GM23338 (cell line): ENCODE data around the gene IMMP2L. TPM values are rescaled to one million over a fixed set of nuclear protein-coding genes. Genes with fewer than 3 reads are reported as not detected.

ENCODE experiments used
- ATAC-seq: fragments of 200-7000 bp; cut with Tn5 transposase; 3 replicates; pipeline ENCODE4 v1.9.1; 2020
- DNase-seq: peaks from one replicate; pipeline ENCODE4 v3.0.0-alpha.2; 2015; ENCODE audit warnings: low spot score
- H2AFZ ChIP-seq: fragments of 200-600 bp; sonication (generic); 2 replicates; pipeline ENCODE4 v1.8.0; 2016; ENCODE audit warnings: antibody characterized with exemption, mild to moderate bottlenecking, moderate library complexity
- H3F3A ChIP-seq: fragments of 200-600 bp; sonication (generic); replicated peaks from 2 replicates; pipeline ENCODE4 v1.8.0; 2017; ENCODE audit warnings: antibody characterized with exemption, mixed run types, low read depth
- H3K27ac ChIP-seq: fragments of 200-600 bp; sonication (generic); 2 replicates; pipeline ENCODE4 v1.6.1; 2016; ENCODE audit warnings: low read depth
- H3K27me3 ChIP-seq: fragments of 200-600 bp; sonication (generic); 2 replicates; pipeline ENCODE4 v1.8.0; 2016; ENCODE audit warnings: mild to moderate bottlenecking, mixed run types, moderate library complexity; ENCODE audit not compliant: insufficient read depth
- H3K36me3 ChIP-seq: fragments of 200-600 bp; sonication (generic); 2 replicates; pipeline ENCODE4 v1.8.0; 2016; ENCODE audit warnings: mild to moderate bottlenecking; ENCODE audit not compliant: insufficient read depth
- H3K4me1 ChIP-seq: fragments of 200-600 bp; sonication (generic); 2 replicates; pipeline ENCODE4 v1.8.0; 2016; ENCODE audit warnings: mild to moderate bottlenecking, moderate library complexity; ENCODE audit not compliant: insufficient read depth
- H3K4me2 ChIP-seq: fragments of 200-600 bp; sonication (generic); 2 replicates; pipeline ENCODE4 v1.7.1; 2017; ENCODE audit warnings: mixed run types
- H3K4me3 ChIP-seq: fragments of 200-600 bp; sonication (generic); 2 replicates; pipeline ENCODE4 v1.6.1; 2016; ENCODE audit warnings: mixed run types
- H3K79me2 ChIP-seq: fragments of 200-600 bp; sonication (generic); replicated peaks from 2 replicates; pipeline ENCODE4 v1.8.0; 2017; ENCODE audit warnings: mild to moderate bottlenecking; ENCODE audit not compliant: insufficient read depth
- H3K9me2 ChIP-seq: fragments of 200-600 bp; sonication (generic); 2 replicates; pipeline ENCODE4 v1.8.0; 2017; ENCODE audit not compliant: insufficient read depth
- H4K20me1 ChIP-seq: fragments of 200-600 bp; sonication (generic); replicated peaks from 2 replicates; pipeline ENCODE4 v1.8.0; 2017; ENCODE audit warnings: mild to moderate bottlenecking; ENCODE audit not compliant: insufficient read depth
- H3K27ac Mint-ChIP-seq: 2 replicates; pipeline ENCODE4 v1.8.0; 2020; ENCODE audit warnings: inconsistent platforms, mild to moderate bottlenecking, moderate library complexity, mixed read lengths
- H3K27me3 Mint-ChIP-seq: 3 replicates; pipeline ENCODE4 v1.8.0; 2022; ENCODE audit warnings: low read depth, mild to moderate bottlenecking, moderate library complexity, mixed read lengths, inconsistent platforms; ENCODE audit not compliant: insufficient read depth, poor library complexity
- H3K36me3 Mint-ChIP-seq: 3 replicates; pipeline ENCODE4 v1.8.0; 2021; ENCODE audit warnings: low read depth, mild to moderate bottlenecking, inconsistent platforms, moderate library complexity, mixed read lengths
- H3K4me1 Mint-ChIP-seq: 3 replicates; pipeline ENCODE4 v1.8.0; 2020; ENCODE audit warnings: mild to moderate bottlenecking, inconsistent platforms, mixed read lengths
- H3K4me3 Mint-ChIP-seq: 3 replicates; pipeline ENCODE4 v1.8.0; 2021; ENCODE audit warnings: moderate library complexity, mild to moderate bottlenecking, inconsistent platforms, mixed read lengths
- H3K9me3 Mint-ChIP-seq: 3 replicates; pipeline ENCODE4 v1.8.0; 2020; ENCODE audit warnings: moderate library complexity, mild to moderate bottlenecking, inconsistent platforms, mixed read lengths
- EZH2 ChIP-seq: fragments of 200-600 bp; sonication (generic); IDR thresholded peaks from one replicate; pipeline ENCODE4 v1.8.0; 2017; ENCODE audit warnings: antibody characterized with exemption, mild to moderate bottlenecking, low read depth; ENCODE audit not compliant: unreplicated experiment
- EZH2phosphoT487 ChIP-seq: fragments of 200-600 bp; sonication (generic); IDR thresholded peaks from one replicate; pipeline ENCODE4 v1.8.1; 2018; ENCODE audit warnings: antibody characterized with exemption; ENCODE audit not compliant: unreplicated experiment
- STAT1 ChIP-seq: IDR thresholded peaks from one replicate; pipeline ENCODE4 v1.6.1; 2016; ENCODE audit warnings: antibody characterized with exemption; ENCODE audit not compliant: unreplicated experiment
- polyA plus RNA-seq: library from polyadenylated mRNA; unstranded; fragments of >200 nt; fragmentation: Nextera tagmentation; extraction: Ambion mirVana; gene quantifications from 2 replicates; pipeline ENCODE4 v1.2.1, GENCODE V29; 2016
- total RNA-seq: library from RNA; depleted of rRNA; stranded (reverse); fragments of >200 nt; shearing (Covaris generic); gene quantifications from 2 replicates; pipeline ENCODE4 v1.2.3, GENCODE V29; 2014
- TF ChIP-seq, protein P1 (sequence below): IDR thresholded peaks from one replicate; pipeline ENCODE4 v1.6.1; 2018; ENCODE audit warnings: antibody characterized with exemption; ENCODE audit not compliant: unreplicated experiment
- TF ChIP-seq, protein P2 (sequence below): fragments of 250-450 bp; sonication (Bioruptor Pico); IDR thresholded peaks from 2 replicates; pipeline ENCODE4 v1.5.0; 2020; ENCODE audit warnings: mild to moderate bottlenecking, moderate library complexity

The IMMP2L gene
- total and polyA plus RNA-seq, 2 experiments from 2014 or later, result 7.3 to 14.0 TPM

DNA sequence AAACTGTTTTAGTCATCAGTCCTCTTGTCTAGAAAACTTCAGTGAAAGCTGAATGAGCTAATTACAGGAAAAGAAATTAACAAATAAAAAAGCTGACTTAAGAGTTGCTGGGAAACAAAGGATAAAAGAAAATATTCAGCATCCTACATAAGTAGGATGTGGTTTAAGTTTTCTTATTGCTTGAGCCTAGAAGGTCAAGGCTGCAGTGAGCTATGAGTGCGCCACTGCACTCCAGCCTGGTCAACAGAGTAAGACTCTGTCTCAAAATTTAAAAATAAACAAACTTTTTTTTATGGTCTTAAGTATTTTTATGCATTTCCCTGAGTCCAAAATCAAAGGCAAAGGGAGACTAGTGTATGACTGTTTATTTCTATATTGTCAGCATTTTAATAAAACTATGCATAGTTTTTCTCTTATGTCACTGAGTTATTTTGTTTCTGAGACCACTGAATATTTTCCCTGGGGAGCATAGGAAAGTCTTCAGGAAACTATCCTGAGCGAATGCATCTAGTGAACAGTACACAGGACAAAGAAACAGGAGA is 511.3 kb downstream of the IMMP2L start:
- no peak for TF ChIP-seq EZH2
- no peak for TF ChIP-seq STAT1
- TF ChIP-seq EZH2phosphoT487, result no peak
- TF ChIP-seq, protein P1, sequence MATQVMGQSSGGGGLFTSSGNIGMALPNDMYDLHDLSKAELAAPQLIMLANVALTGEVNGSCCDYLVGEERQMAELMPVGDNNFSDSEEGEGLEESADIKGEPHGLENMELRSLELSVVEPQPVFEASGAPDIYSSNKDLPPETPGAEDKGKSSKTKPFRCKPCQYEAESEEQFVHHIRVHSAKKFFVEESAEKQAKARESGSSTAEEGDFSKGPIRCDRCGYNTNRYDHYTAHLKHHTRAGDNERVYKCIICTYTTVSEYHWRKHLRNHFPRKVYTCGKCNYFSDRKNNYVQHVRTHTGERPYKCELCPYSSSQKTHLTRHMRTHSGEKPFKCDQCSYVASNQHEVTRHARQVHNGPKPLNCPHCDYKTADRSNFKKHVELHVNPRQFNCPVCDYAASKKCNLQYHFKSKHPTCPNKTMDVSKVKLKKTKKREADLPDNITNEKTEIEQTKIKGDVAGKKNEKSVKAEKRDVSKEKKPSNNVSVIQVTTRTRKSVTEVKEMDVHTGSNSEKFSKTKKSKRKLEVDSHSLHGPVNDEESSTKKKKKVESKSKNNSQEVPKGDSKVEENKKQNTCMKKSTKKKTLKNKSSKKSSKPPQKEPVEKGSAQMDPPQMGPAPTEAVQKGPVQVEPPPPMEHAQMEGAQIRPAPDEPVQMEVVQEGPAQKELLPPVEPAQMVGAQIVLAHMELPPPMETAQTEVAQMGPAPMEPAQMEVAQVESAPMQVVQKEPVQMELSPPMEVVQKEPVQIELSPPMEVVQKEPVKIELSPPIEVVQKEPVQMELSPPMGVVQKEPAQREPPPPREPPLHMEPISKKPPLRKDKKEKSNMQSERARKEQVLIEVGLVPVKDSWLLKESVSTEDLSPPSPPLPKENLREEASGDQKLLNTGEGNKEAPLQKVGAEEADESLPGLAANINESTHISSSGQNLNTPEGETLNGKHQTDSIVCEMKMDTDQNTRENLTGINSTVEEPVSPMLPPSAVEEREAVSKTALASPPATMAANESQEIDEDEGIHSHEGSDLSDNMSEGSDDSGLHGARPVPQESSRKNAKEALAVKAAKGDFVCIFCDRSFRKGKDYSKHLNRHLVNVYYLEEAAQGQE, result no peak
- TF ChIP-seq, protein P2, sequence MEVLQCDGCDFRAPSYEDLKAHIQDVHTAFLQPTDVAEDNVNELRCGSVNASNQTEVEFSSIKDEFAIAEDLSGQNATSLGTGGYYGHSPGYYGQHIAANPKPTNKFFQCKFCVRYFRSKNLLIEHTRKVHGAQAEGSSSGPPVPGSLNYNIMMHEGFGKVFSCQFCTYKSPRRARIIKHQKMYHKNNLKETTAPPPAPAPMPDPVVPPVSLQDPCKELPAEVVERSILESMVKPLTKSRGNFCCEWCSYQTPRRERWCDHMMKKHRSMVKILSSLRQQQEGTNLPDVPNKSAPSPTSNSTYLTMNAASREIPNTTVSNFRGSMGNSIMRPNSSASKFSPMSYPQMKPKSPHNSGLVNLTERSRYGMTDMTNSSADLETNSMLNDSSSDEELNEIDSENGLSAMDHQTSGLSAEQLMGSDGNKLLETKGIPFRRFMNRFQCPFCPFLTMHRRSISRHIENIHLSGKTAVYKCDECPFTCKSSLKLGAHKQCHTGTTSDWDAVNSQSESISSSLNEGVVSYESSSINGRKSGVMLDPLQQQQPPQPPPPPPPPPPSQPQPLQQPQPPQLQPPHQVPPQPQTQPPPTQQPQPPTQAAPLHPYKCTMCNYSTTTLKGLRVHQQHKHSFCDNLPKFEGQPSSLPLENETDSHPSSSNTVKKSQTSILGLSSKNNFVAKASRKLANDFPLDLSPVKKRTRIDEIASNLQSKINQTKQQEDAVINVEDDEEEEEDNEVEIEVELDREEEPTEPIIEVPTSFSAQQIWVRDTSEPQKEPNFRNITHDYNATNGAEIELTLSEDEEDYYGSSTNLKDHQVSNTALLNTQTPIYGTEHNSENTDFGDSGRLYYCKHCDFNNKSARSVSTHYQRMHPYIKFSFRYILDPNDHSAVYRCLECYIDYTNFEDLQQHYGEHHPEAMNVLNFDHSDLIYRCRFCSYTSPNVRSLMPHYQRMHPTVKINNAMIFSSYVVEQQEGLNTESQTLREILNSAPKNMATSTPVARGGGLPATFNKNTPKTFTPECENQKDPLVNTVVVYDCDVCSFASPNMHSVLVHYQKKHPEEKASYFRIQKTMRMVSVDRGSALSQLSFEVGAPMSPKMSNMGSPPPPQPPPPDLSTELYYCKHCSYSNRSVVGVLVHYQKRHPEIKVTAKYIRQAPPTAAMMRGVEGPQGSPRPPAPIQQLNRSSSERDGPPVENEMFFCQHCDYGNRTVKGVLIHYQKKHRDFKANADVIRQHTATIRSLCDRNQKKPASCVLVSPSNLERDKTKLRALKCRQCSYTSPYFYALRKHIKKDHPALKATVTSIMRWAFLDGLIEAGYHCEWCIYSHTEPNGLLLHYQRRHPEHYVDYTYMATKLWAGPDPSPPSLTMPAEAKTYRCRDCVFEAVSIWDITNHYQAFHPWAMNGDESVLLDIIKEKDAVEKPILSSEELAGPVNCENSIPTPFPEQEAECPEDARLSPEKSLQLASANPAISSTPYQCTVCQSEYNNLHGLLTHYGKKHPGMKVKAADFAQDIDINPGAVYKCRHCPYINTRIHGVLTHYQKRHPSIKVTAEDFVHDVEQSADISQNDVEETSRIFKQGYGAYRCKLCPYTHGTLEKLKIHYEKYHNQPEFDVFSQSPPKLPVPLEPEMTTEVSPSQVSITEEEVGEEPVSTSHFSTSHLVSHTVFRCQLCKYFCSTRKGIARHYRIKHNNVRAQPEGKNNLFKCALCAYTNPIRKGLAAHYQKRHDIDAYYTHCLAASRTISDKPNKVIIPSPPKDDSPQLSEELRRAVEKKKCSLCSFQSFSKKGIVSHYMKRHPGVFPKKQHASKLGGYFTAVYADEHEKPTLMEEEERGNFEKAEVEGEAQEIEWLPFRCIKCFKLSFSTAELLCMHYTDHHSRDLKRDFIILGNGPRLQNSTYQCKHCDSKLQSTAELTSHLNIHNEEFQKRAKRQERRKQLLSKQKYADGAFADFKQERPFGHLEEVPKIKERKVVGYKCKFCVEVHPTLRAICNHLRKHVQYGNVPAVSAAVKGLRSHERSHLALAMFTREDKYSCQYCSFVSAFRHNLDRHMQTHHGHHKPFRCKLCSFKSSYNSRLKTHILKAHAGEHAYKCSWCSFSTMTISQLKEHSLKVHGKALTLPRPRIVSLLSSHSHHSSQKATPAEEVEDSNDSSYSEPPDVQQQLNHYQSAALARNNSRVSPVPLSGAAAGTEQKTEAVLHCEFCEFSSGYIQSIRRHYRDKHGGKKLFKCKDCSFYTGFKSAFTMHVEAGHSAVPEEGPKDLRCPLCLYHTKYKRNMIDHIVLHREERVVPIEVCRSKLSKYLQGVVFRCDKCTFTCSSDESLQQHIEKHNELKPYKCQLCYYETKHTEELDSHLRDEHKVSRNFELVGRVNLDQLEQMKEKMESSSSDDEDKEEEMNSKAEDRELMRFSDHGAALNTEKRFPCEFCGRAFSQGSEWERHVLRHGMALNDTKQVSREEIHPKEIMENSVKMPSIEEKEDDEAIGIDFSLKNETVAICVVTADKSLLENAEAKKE (CRISPR knock-in tag), result no peak
- H3K36me3 Mint-ChIP-seq, result 0 out of 3 replicates have a peak, but pooled peaks cover 2% of the 10 kb centered on the region
- Histone ChIP-seq H3K27me3 (no peaks in the 10 kb centered on the region), H3K36me3 (no peaks in the 10 kb centered on the region), H3K79me2 (no peaks in the 10 kb centered on the region), H3K27ac (peak overlapping the region; percentile 12), H2AFZ (no peak overlapping the region), H4K20me1 (no peaks in the 10 kb centered on the region), H3K4me1 (peaks cover 29% of the 10 kb centered on the region), H3F3A (no peaks in the 10 kb centered on the region), H3K4me3 (no peak overlapping the region), H3K4me2 (peak overlapping the region; percentile 16), H3K9me2 (no peaks in the 10 kb centered on the region; the same call in 1 of the 2 replicates)
- ATAC-seq (no peak), DNase-seq (no peak)
- H3K9me3 Mint-ChIP-seq, result no peaks in the 10 kb centered on the region
- no peaks in the 10 kb centered on the region for H3K27me3 Mint-ChIP-seq
- H3K4me3 Mint-ChIP-seq, result no peak overlapping the region
- H3K27ac Mint-ChIP-seq, result peak overlapping the region; percentile 91
- peaks cover 39% of the 10 kb centered on the region for H3K4me1 Mint-ChIP-seq
